HepG2 (cell line): Measurements from ENCODE around the gene CELSR2. TPM values are rescaled to one million over a fixed set of nuclear protein-coding genes. Genes with fewer than 3 reads are reported as not detected.

Experiments
- ARNT ChIP-seq: fragments of 450-650 bp; IDR thresholded peaks from 2 replicates; pipeline ENCODE4 v1.6.1; 2017
- ATF3 ChIP-seq: sonication (generic); formaldehyde crosslinking; IDR thresholded peaks from 2 replicates; pipeline ENCODE4 v1.4.0; 2020; ENCODE audit warnings: missing genetic modification reagents
- FOXK1 ChIP-seq: sonication (generic); formaldehyde crosslinking; IDR thresholded peaks from 2 replicates; pipeline ENCODE4 v1.4.0; 2020; ENCODE audit warnings: low read depth, missing genetic modification reagents, borderline replicate concordance
- FOXP1 ChIP-seq, 2 experiments: fragments of 450-650 bp in 1 of 2; IDR thresholded peaks; 2 replicates each; pipeline ENCODE4 v1.6.1; 2017 to 2018; ENCODE audit warnings: antibody characterized with exemption in 1 of 2
- HNRNPK ChIP-seq: fragments of 200-400 bp; formaldehyde crosslinking; IDR thresholded peaks from 2 replicates; pipeline ENCODE4 v1.6.1; 2018; ENCODE audit warnings: low read length, low read depth, moderate library complexity, mild to moderate bottlenecking; ENCODE audit not compliant: poor library complexity, severe bottlenecking
- KMT2A ChIP-seq: sonication (generic); formaldehyde crosslinking; IDR thresholded peaks from 2 replicates; pipeline ENCODE4 v1.4.0; 2020; ENCODE audit warnings: missing genetic modification reagents
- LRRFIP1 ChIP-seq: sonication (generic); formaldehyde crosslinking; conservative IDR thresholded peaks from 2 replicates; pipeline ENCODE4 v1.4.0; 2020; ENCODE audit warnings: missing genetic modification reagents
- RFXAP ChIP-seq: sonication (generic); formaldehyde crosslinking; IDR thresholded peaks from 2 replicates; pipeline ENCODE4 v1.4.0; 2020; ENCODE audit warnings: missing genetic modification reagents, borderline replicate concordance
- SOX6 ChIP-seq, 2 experiments: fragments of 450-650 bp in 1 of 2; sonication (generic) in 1 of 2; formaldehyde crosslinking in 1 of 2; IDR thresholded peaks; 2 replicates each; pipeline versions ENCODE4 v1.4.0 to v1.6.1; 2017 to 2020; ENCODE audit warnings: antibody characterized with exemption in 1 of 2, mild to moderate bottlenecking in 1 of 2, missing genetic modification reagents in 1 of 2
- TEAD3 ChIP-seq: optimal IDR thresholded peaks from 2 replicates; pipeline ENCODE3; 2016; ENCODE audit warnings: borderline replicate concordance
- TIGD3 ChIP-seq: sonication (generic); formaldehyde crosslinking; IDR thresholded peaks from 2 replicates; pipeline ENCODE4 v1.5.1; 2020; ENCODE audit warnings: mild to moderate bottlenecking, missing genetic modification reagents, borderline replicate concordance
- ZBTB21 ChIP-seq: sonication (generic); formaldehyde crosslinking; IDR thresholded peaks from 2 replicates; pipeline ENCODE4 v1.4.0; 2020; ENCODE audit warnings: missing genetic modification reagents
- ZBTB46 ChIP-seq: sonication (generic); formaldehyde crosslinking; IDR thresholded peaks from 2 replicates; pipeline ENCODE4 v1.4.0; 2020; ENCODE audit warnings: mild to moderate bottlenecking, missing genetic modification reagents, borderline replicate concordance
- ZFYVE20 ChIP-seq: sonication (generic); formaldehyde crosslinking; IDR thresholded peaks from 2 replicates; pipeline ENCODE4 v1.8.0; 2023; ENCODE audit warnings: low read depth, mild to moderate bottlenecking, moderate library complexity, missing genetic modification reagents, borderline replicate concordance
- ZNF143 ChIP-seq: sonication (generic); formaldehyde crosslinking; IDR thresholded peaks from 2 replicates; pipeline ENCODE4 v1.4.0; 2020; ENCODE audit warnings: missing genetic modification reagents
- ZNF235 ChIP-seq: sonication (generic); formaldehyde crosslinking; IDR thresholded peaks from 2 replicates; pipeline ENCODE4 v1.8.1; 2023; ENCODE audit warnings: mild to moderate bottlenecking, missing genetic modification reagents, borderline replicate concordance
- ZNF251 ChIP-seq: sonication (generic); formaldehyde crosslinking; IDR thresholded peaks from 2 replicates; pipeline ENCODE4 v1.9.0; 2021; ENCODE audit warnings: mild to moderate bottlenecking, missing genetic modification reagents
- ZNF460 ChIP-seq: sonication (generic); formaldehyde crosslinking; IDR thresholded peaks from 2 replicates; pipeline ENCODE4 v1.5.1; 2020; ENCODE audit warnings: missing genetic modification reagents, mild to moderate bottlenecking, borderline replicate concordance
- ZNF772 ChIP-seq: sonication (generic); formaldehyde crosslinking; IDR thresholded peaks from 2 replicates; pipeline ENCODE4 v1.5.0; 2020; ENCODE audit warnings: mild to moderate bottlenecking, missing genetic modification reagents
- ZNF784 ChIP-seq: sonication (generic); formaldehyde crosslinking; IDR thresholded peaks from 2 replicates; pipeline ENCODE4 v1.5.1; 2020; ENCODE audit warnings: missing genetic modification reagents, mild to moderate bottlenecking, borderline replicate concordance
- ZNF83 ChIP-seq: sonication (generic); formaldehyde crosslinking; IDR thresholded peaks from 2 replicates; pipeline ENCODE4 v1.4.0; 2020; ENCODE audit warnings: missing genetic modification reagents, mild to moderate bottlenecking, borderline replicate concordance
- ZNF878 ChIP-seq: sonication (generic); formaldehyde crosslinking; IDR thresholded peaks from 2 replicates; pipeline ENCODE4 v1.8.1; 2023; ENCODE audit warnings: mild to moderate bottlenecking, missing genetic modification reagents, moderate library complexity
- ZSCAN22 ChIP-seq: sonication (generic); formaldehyde crosslinking; IDR thresholded peaks from 2 replicates; pipeline ENCODE4 v1.4.0; 2020; ENCODE audit warnings: mild to moderate bottlenecking, missing genetic modification reagents
- polyA plus RNA-seq, 8 experiments: library from polyadenylated mRNA; depleted of rRNA in 3 of 8; stranded (reverse) in 7 of 8; unstranded in 1 of 8; fragments of >200 nt; fragmentation: Illumina TruSeq in 4 of 8; extraction: Trizol in 4 of 8; gene quantifications; 2 replicates each; pipeline versions ENCODE4 v1.2.1 to v1.2.3, GENCODE V29; 2011 to 2016; ENCODE audit warnings: low read depth in 4 of 8, missing spikeins in 1 of 8, mixed read lengths in 1 of 8; ENCODE audit not compliant: insufficient read depth in 1 of 8
- total RNA-seq, 5 experiments: library from RNA; depleted of rRNA; stranded (reverse); fragments of >200 nt; fragmentation: Illumina TruSeq; extraction: Trizol; gene quantifications; 2 replicates each; pipeline ENCODE4 v1.2.3, GENCODE V29; 2016; ENCODE audit warnings: low read depth in 1 of 5

Gene CELSR2
- total and polyA plus RNA-seq, 2 of the 13 experiments (the other 11 are each of a cell fraction or from before 2014, with no cell fraction given): 4.0 to 6.6 TPM

GRCh38 chr1:109213824-109214693 is 35.3 kb upstream of the CELSR2 start, which contains the start of gene SARS1 (continued):
- TF ChIP-seq ZBTB46 (CRISPR knock-in tag) (no peak), ATF3 (CRISPR knock-in tag) (no peak), ZFYVE20 (no peak), TEAD3 (CRISPR knock-in tag) (peak; percentile 39), KMT2A (CRISPR knock-in tag) (peak; percentile 63), ZNF235 (no peak), LRRFIP1 (CRISPR knock-in tag) (no peak), ZNF251 (CRISPR knock-in tag) (no peak), FOXP1 (IDR thresholded peaks at IDR 0.05) (no peak), FOXP1 (CRISPR knock-in tag; IDR thresholded peaks at IDR 0.05) (no peak), SOX6 (IDR thresholded peaks at IDR 0.05) (no peak), SOX6 (CRISPR knock-in tag; IDR thresholded peaks at IDR 0.05) (no peak), RFXAP (CRISPR knock-in tag) (no peak), ZBTB21 (CRISPR knock-in tag) (no peak), TIGD3 (CRISPR knock-in tag) (no peak), ZNF784 (no peak), ZNF772 (no peak), ZNF83 (no peak), ARNT (no peak), FOXK1 (CRISPR knock-in tag) (peak; percentile 16; the same call in 1 of the 2 replicates), ZNF143 (CRISPR knock-in tag) (no peak), ZNF878 (CRISPR knock-in tag) (no peak), ZNF460 (CRISPR knock-in tag) (no peak), ZSCAN22 (CRISPR knock-in tag) (no peak), HNRNPK (peak; percentile 79)
